COLO668 (cell line): ENCODE results near the gene RGS5.

Experiments
- DNase-seq: peaks from one replicate; lab custom pipeline; 2025; ENCODE audit not compliant: unreplicated experiment; lab: John Stamatoyannopoulos, UW

The RGS5 gene

GRCh38 chr1:163186862-163187261 lies 15.9 kb downstream of the RGS5 start:
- DNase-seq = no peak

- DNase-seq = no peak
Measured at GRCh38 chr1:163182330-163182949, 20.3 kb downstream of the RGS5 start.

DNA sequence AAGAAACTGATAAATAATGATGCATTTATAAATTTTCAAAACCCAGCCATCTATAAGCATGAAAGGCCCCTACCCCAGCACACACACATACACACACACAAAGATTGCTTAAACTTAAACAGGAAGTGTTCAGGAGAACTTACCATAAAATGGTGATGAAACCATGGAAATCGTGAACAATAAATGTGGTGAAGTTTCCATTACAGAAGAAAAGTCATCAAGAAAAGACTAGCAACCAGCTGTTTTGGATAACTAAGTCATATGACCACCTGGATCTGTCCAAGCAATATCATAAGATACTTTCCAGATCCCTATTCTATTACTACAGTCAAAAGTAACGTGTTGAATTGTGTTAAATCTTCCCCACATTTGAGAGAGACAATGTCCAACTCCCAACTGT lies 24.1 kb downstream of the RGS5 start:
- DNase-seq = no peak

DNA sequence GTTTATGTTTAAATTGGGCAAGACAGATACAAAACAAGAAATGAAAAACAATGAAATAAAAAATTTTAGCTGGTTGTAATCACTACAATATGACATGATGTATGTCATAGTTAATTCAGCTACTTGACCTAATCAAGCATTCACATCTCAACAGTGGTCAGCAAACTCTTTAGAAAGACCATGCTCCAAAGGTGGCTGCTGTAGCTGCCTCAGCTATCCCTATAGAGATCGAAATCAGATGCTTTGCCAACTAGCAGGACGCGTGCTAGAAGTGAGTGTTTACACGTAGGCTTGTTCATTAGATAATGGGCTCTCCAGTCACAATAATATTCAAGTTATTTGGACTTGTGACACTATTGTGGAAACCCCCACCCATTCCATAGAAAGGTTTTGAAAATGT lies 25.9 kb downstream of the RGS5 start:
- DNase-seq = no peak

DNA sequence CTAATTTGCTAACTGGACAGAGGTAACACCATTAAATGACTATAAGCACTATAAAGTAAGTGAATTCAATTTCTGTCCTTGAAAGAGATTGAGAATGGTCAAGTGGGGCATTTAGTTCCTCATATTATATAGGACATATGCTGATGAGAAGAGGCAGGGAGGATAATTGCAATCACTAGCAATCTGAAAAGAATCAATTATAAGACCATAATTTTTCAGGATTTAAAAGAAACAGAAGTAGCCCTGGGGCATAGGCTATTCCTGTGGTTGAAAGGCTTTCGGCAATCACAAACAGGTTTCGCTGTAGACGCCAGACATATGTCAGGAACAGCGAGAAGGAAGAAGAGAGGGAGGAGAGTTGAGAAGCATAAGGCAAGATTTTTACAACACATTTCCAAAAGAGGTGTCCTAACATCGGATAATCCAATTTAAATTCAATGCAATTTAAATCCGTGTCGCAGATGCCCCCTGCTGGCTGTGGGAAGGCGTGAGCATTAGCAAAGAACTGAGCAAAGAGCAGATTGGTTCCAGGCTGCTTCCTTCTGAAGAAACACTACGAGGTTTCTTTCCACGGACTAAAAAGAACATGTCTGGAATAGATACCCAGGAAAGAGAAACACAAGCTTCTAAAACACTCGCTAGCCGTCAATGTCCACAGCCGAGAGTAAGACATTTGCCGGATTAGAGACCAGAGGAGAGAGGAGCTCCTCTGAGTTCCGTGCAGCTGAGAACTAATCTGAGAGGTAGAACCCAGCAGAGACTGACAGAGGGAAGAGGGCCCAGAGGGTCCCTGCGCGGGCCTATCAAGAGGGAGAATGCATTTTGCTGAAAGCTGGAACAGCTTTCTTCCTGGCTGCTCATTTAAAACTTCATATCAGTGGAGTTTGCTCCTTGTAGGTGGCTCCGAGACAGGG lies 27.9 kb downstream of the RGS5 start:
- DNase-seq = peak; percentile 76

GRCh38 chr1:163173121-163173520 lies 29.6 kb downstream of the RGS5 start:
- no peak for DNase-seq

GRCh38 chr1:163172596-163172995 lies 30.1 kb downstream of the RGS5 start:
- no peak for DNase-seq

- DNase-seq = no peak
Measured at GRCh38 chr1:163171826-163172225, 30.9 kb downstream of the RGS5 start.

DNA sequence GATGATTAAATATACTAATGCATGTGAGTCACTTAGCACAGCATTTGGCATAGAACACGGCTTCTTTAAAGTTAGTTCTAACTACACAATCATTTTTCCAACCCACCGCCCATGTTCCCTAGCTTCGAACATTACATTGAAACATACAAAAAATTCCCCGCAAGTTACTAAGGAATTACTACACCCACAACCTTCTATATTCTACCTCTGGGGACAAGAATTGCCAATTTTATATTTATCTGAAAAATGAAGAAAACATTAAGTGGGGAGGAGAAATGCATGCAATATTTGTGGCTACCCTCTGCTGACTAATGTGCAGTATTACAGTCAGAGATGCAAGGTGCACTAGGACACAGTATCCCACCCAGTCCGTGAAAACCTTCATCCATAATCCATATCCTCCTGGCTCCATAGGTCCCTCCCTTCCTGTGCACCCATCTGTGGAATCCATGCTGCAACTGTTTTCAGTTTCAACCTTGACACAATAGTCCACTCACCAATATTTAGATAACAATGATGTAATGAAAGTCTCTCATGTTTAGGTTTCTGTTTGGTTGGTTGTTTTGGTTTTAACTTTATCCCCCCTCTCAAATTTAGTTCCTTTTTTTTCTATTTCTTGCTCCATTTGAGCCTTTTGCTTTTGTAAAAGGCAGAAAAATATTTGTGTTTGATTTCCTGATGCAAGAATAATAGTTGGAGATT lies 31.6 kb downstream of the RGS5 start:
- DNase-seq = peak; percentile 31

DNA sequence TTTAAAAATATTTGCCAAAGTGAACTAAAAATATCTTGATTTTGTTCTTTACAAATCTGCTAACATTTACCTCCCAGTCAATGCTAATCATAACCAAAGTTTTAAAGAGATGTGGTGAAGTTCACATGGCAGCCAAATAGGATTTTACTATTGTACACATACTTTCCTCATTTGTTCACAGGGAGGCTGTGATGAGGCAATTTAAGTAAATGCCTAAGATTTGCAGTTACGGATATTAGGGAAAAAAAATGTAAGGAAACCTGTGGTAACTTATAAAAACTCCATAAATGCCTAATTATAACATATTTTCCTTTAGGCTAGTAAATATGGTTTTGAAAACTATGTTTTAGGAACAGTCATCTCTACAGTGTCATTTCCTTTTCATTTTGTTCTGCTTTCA lies 32.4 kb downstream of the RGS5 start:
- DNase-seq = no peak

GRCh38 chr1:163169553-163169952 lies 33.2 kb downstream of the RGS5 start:
- DNase-seq = no peak

GRCh38 chr1:163168053-163168452 lies 34.7 kb downstream of the RGS5 start:
- no peak for DNase-seq

- DNase-seq = no peak
Measured at GRCh38 chr1:163166886-163167555, 35.7 kb downstream of the RGS5 start.

GRCh38 chr1:163165119-163165518 lies 37.6 kb downstream of the RGS5 start:
- no peak for DNase-seq

DNA sequence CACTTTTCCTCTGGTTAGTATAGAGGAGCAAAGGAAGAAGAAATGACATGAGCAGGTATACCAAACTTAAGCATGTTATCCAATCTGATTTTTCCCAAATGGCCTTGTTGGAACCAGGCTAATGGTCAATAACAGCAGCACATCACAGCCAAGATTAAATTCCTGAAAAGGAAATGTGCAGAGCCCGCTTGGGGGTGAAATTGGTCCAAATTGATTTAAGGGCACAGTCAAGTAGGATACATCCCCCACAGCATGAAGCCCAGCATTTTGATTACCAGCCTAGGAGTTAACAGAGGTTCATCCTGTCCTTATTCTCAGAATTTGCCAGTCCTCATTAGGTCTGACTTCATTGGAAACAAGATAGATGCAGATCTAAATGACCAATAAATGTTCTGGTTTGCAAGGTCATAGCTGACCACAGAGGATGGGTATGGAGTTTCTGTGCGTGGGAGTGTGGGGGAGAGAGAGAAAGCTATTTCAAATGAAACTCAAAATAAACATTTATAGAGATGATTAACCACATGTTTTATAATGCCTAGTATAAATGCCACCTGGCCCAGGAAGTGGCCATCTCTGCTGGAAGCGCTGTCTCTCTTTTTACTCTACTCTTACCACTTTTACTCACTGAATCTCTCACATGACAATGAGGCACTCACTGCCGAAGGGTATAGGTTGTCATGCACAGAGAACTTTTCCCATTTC lies 38.7 kb downstream of the RGS5 start:
- DNase-seq = no peak

GRCh38 chr1:163163163-163163562 lies 39.6 kb downstream of the RGS5 start:
- DNase-seq = no peak

DNA sequence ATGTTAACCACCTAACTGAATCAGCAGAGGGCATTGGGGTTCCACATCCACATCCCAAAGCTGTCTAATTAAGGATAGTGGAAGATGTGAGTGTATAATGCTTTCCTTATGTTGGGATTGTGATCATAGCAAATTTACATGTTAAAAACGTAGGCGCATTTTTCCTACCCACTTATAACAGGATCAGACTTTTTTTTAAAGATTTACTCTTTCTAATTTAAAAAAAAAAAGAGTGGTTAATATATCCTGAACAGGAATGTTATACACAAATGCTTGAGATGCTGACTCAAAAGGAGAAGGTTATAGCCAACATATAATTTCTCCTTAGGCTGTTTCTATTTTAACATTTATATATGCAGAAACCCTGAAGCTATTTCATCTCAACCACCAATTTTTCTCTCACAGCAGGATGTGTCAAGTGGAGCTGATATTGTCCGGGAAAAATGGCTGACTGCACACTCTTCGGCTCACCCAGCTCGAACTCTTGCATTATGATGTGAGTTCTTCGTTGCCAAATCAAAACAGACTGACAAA lies 40.3 kb downstream of the RGS5 start:
- DNase-seq = no peak

GRCh38 chr1:163161841-163162240 lies 40.9 kb downstream of the RGS5 start:
- DNase-seq = no peak

- no peak for DNase-seq
Measured at GRCh38 chr1:163161337-163161736, 41.4 kb downstream of the RGS5 start.

DNA sequence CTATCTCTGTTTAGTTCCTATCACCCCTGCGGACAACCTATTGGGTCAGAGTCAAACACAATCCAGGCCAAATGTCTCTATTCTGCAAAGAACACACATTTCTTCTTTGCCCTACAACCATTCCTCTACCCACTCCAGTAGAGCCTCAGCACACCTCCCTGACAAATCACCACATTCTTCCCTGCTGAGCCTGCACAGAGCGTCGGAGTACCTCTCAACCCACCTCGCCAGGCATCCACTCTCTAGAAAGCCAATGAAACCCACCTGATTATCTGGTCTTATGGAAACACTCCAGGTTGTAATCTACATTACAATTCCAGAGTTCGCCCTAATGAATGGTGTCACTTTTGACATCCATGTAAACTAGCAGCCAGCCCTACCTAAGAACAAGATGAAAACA lies 47.1 kb downstream of the RGS5 start:
- DNase-seq = no peak

GRCh38 chr1:163148911-163149310 lies 53.8 kb downstream of the RGS5 start:
- no peak for DNase-seq
